Measurements from ENCODE around the gene DDIAS. TPM values are rescaled to one million over a fixed set of nuclear protein-coding genes. Genes with fewer than 3 reads are reported as not detected.
A peak's percentile ranks its signal among the peaks of the same experiment; 100 is the strongest.

Gene DDIAS
- total and polyA plus RNA-seq, 9 of the 15 experiments (the other 6 are each of a cell fraction or from before 2014, with no cell fraction given), result 9.4 to 27.2 (median 23.3) TPM

- no peak overlapping the region for H3K4me3 ChIP-seq
- no peaks in the 10 kb centered on the region for H4K20me1 ChIP-seq (replicated peaks; ENCODE audit: control insufficient read depth, insufficient read depth, low read length)
- CTCF ChIA-PET (ENCODE audit: low intra/inter-chr PET ratio), result no interaction called here
- no peak overlapping the region for H3K27ac ChIP-seq (ENCODE audit: extremely low read depth, low read depth, low read length)
- FAIRE-seq (no peak), DNase-seq (ENCODE audit: extremely low read depth in 1 of 4, low spot score in 3 of 4) (no peak), ATAC-seq (no peak; the same call in 2 of the 3 replicates)
- in situ Hi-C loops (cut with MboI) (no loop called here), intact Hi-C loops (cut with micrococcal nuclease) (no loop called here)
- POLR2A ChIA-PET, result interaction anchor here (1.0 kb wide), 1 partner anchor 15 kb away, joined by 3 read pairs; no protein-coding TSS in a partner anchor
- no peaks in the 10 kb centered on the region for H3K9me1 ChIP-seq (ENCODE audit: control insufficient read depth, insufficient read depth, low read length)
- no TSS peak for BruUV-seq (replicated peaks)
- H3K79me2 ChIP-seq (ENCODE audit: control insufficient read depth, insufficient read depth, low read length), result no peaks in the 10 kb centered on the region
- no peak overlapping the region for H2AFZ ChIP-seq (ENCODE audit: low read depth, low read length)
- no peak overlapping the region for H3K4me2 ChIP-seq (ENCODE audit: insufficient read depth, low read length)
- 0 out of 4 replicates have a peak overlapping the region, but pooled peaks of 1 of the 2 experiments have one; percentile 41 for H3K9ac ChIP-seq (ENCODE audit: insufficient read depth in 1 of 2, low read depth in 2 of 2, low read length in 2 of 2)
- TF ChIP-seq ETS2 (tag; IDR thresholded peaks at IDR 0.05; ENCODE audit: borderline replicate concordance, poor library complexity, severe bottlenecking), result no peak
- TF ChIP-seq HES1 (IDR thresholded peaks at IDR 0.05; ENCODE audit: low read depth), result no peak
- TF ChIP-seq CBX1 (IDR thresholded peaks at IDR 0.05; ENCODE audit: low read depth), result no peak
- TF ChIP-seq TSC22D4 (tag; IDR thresholded peaks at IDR 0.05), result no peak
- no peak for TF ChIP-seq ZBTB7A (IDR thresholded peaks at IDR 0.05; ENCODE audit: borderline replicate concordance, control insufficient read depth, low read depth, low read length)
- TF ChIP-seq BRF1 (IDR thresholded peaks at IDR 0.05; ENCODE audit: borderline replicate concordance, extremely low read depth, insufficient read length), result no peak
- TF ChIP-seq RFX1 (IDR thresholded peaks at IDR 0.05), result no peak
- TF ChIP-seq CTBP1 (IDR thresholded peaks at IDR 0.05; ENCODE audit: borderline replicate concordance), result no peak
- TF ChIP-seq ZBTB5 (IDR thresholded peaks at IDR 0.05), result no peak
- TF ChIP-seq LARP7 (IDR thresholded peaks at IDR 0.05), result no peak
- TF ChIP-seq BRD4 (IDR thresholded peaks at IDR 0.05), result no peak
- TF ChIP-seq PML (IDR thresholded peaks at IDR 0.05; ENCODE audit: low read length), result no peak
- TF ChIP-seq MCM5 (IDR thresholded peaks at IDR 0.05; ENCODE audit: low read depth), result no peak
- TF ChIP-seq PTRF (tag; IDR thresholded peaks at IDR 0.05), result no peak
- TF ChIP-seq ZBED1 (IDR thresholded peaks at IDR 0.05), result no peak
- no peak for TF ChIP-seq NCOA6 (IDR thresholded peaks at IDR 0.05)
- H3K9me3 ChIP-seq (replicated peaks; ENCODE audit: control insufficient read depth, insufficient read depth, low read depth, low read length), result no peaks in the 10 kb centered on the region
- H3K27me3 ChIP-seq (ENCODE audit: control insufficient read depth in 2 of 2, insufficient read depth in 2 of 2, low read length in 2 of 2), result 0 out of 5 replicates have a peak, but pooled peaks cover 0 to 4% of the 10 kb centered on the region in 2 experiments
- H3K4me1 ChIP-seq (replicated peaks in 1 of 2; ENCODE audit: control insufficient read depth in 2 of 2, insufficient read depth in 2 of 2, low read length in 2 of 2), result 0 out of 5 replicates have a peak, but pooled peaks cover 0 to 3% of the 10 kb centered on the region in 2 experiments
- H3K36me3 ChIP-seq (ENCODE audit: control insufficient read depth, insufficient read depth, low read length), result no peaks in the 10 kb centered on the region
These were observed 44.1 kb downstream of the DDIAS start for GRCh38 chr11:82945682-82946081.
